SK-N-SH (cell line): ENCODE data around the gene FPGT. TPM values are rescaled to one million over a fixed set of nuclear protein-coding genes. Genes with fewer than 3 reads are reported as not detected.

ENCODE experiments used
- CTCF ChIA-PET: fragments of 300-600, 350-600 bp; formaldehyde crosslinking; extraction: SDS; loops from one replicate; lab custom pipeline; 2021; lab: Yijun Ruan, JAX
- POLR2A ChIA-PET: fragments of 350-600 bp; sonication (Branson Sonifier 250); formaldehyde crosslinking; extraction: SDS; loops from one replicate; lab custom pipeline; 2020; ENCODE audit warnings: antibody characterized with exemption, inconsistent platforms; lab: Yijun Ruan, JAX
- DNase-seq: peaks from one replicate; pipeline ENCODE4 v3.0.0; 2012
- H2AFZ ChIP-seq: fragments of 200-600 bp; sonication (generic); 2 replicates; pipeline ENCODE4 v1.8.1; 2016; ENCODE audit warnings: antibody characterized with exemption, mild to moderate bottlenecking, low read depth
- H3F3A ChIP-seq: fragments of 200-600 bp; sonication (generic); replicated peaks from 2 replicates; pipeline ENCODE3; 2016; ENCODE audit warnings: antibody characterized with exemption, mild to moderate bottlenecking; ENCODE audit not compliant: insufficient read depth
- H3K27ac ChIP-seq, 2 experiments: fragments of 200-500 bp in 1 of 2; fragments of 200-600 bp in 1 of 2; sonication (Bioruptor generic) in 1 of 2; sonication (generic), shearing (Covaris generic) in 1 of 2; 2 replicates each; pipeline versions ENCODE4 v1.5.1 to v1.6.1; 2014 to 2016; ENCODE audit warnings: low read depth in 2 of 2, inconsistent platforms in 1 of 2, low read length in 1 of 2, mild to moderate bottlenecking in 1 of 2, mixed read lengths in 1 of 2
- H3K27me3 ChIP-seq: fragments of 200-600 bp; sonication (generic), shearing (Covaris generic); 2 replicates; pipeline ENCODE4 v1.6.1; 2016; ENCODE audit warnings: mixed run types; ENCODE audit not compliant: insufficient read depth
- H3K36me3 ChIP-seq, 2 experiments: fragments of 200-500 bp in 1 of 2; fragments of 200-600 bp in 1 of 2; sonication (Bioruptor generic) in 1 of 2; sonication (generic) in 1 of 2; replicated peaks in 1 of 2; 2 replicates each; pipeline versions ENCODE3 to v1.5.1; 2014 to 2016; ENCODE audit warnings: low read length in 1 of 2, mild to moderate bottlenecking in 1 of 2; ENCODE audit not compliant: insufficient read depth in 2 of 2, control insufficient read depth in 1 of 2
- H3K4me1 ChIP-seq, 2 experiments: fragments of 200-500 bp in 1 of 2; fragments of 200-600 bp in 1 of 2; sonication (Bioruptor generic) in 1 of 2; sonication (generic), shearing (Covaris generic) in 1 of 2; 2 replicates each; pipeline versions ENCODE4 v1.5.1 to v1.6.1; 2014 to 2016; ENCODE audit warnings: low read depth in 1 of 2, low read length in 1 of 2, mixed run types in 1 of 2; ENCODE audit not compliant: insufficient read depth in 2 of 2, control insufficient read depth in 1 of 2
- H3K4me2 ChIP-seq: fragments of 200-600 bp; sonication (generic), shearing (Covaris generic); 2 replicates; pipeline ENCODE4 v1.6.1; 2017; ENCODE audit warnings: mixed run types
- H3K4me3 ChIP-seq, 2 experiments: fragments of 200-500 bp in 1 of 2; fragments of 200-600 bp in 1 of 2; sonication (Bioruptor generic) in 1 of 2; sonication (generic), shearing (Covaris generic) in 1 of 2; 2 replicates each; pipeline versions ENCODE4 v1.5.1 to v1.8.1; 2014 to 2016; ENCODE audit warnings: low read depth in 2 of 2, inconsistent platforms in 1 of 2, low read length in 1 of 2, mild to moderate bottlenecking in 1 of 2, mixed read lengths in 1 of 2, moderate library complexity in 1 of 2
- H3K79me2 ChIP-seq: fragments of 200-600 bp; sonication (generic); 2 replicates; pipeline ENCODE4 v1.8.1; 2017; ENCODE audit warnings: mild to moderate bottlenecking; ENCODE audit not compliant: insufficient read depth
- H3K9ac ChIP-seq: fragments of 200-600 bp; sonication (generic); 2 replicates; pipeline ENCODE4 v1.6.1; 2017; ENCODE audit warnings: mixed run types
- H3K9me2 ChIP-seq: fragments of 200-600 bp; sonication (generic); 2 replicates; pipeline ENCODE4 v1.6.1; 2017; ENCODE audit warnings: mixed run types
- H3K9me3 ChIP-seq: fragments of 200-600 bp; sonication (generic); 2 replicates; pipeline ENCODE4 v1.6.1; 2017; ENCODE audit warnings: mixed run types, mild to moderate bottlenecking, moderate library complexity
- H4K20me1 ChIP-seq: fragments of 200-600 bp; sonication (generic); 2 replicates; pipeline ENCODE4 v1.6.1; 2017; ENCODE audit warnings: mild to moderate bottlenecking, mixed run types; ENCODE audit not compliant: insufficient read depth
- ELF1 ChIP-seq: IDR thresholded peaks from 2 replicates; pipeline ENCODE4 v1.4.0; 2012
- FOSL2 ChIP-seq: IDR thresholded peaks from 2 replicates; pipeline ENCODE4 v1.4.0; 2012; ENCODE audit warnings: low read depth, mild to moderate bottlenecking, moderate library complexity, borderline replicate concordance
- MAX ChIP-seq: IDR thresholded peaks from 2 replicates; pipeline ENCODE4 v1.4.0; 2012; ENCODE audit warnings: low read depth
- MXI1 ChIP-seq: IDR thresholded peaks from 2 replicates; pipeline ENCODE4 v1.6.1; 2012; ENCODE audit warnings: mild to moderate bottlenecking, low read depth, low read length, improper control_type of control experiment
- POLR2AphosphoS5 ChIP-seq: IDR thresholded peaks from 2 replicates; pipeline ENCODE4 v1.6.1; 2012; ENCODE audit warnings: low read depth, low read length
- RFX5 ChIP-seq: IDR thresholded peaks from 2 replicates; pipeline ENCODE4 v1.6.1; 2012; ENCODE audit warnings: mild to moderate bottlenecking, improper control_type of control experiment, low read length
- SIN3A ChIP-seq: IDR thresholded peaks from 2 replicates; pipeline ENCODE4 v1.6.1; 2012; ENCODE audit warnings: low read depth, mild to moderate bottlenecking, low read length, moderate library complexity, borderline replicate concordance
- SMC3 ChIP-seq: IDR thresholded peaks from 2 replicates; pipeline ENCODE4 v1.6.1; 2012; ENCODE audit warnings: low read depth, low read length, improper control_type of control experiment
- TEAD4 ChIP-seq: IDR thresholded peaks from 2 replicates; pipeline ENCODE4 v1.4.0; 2012; ENCODE audit warnings: mild to moderate bottlenecking, borderline replicate concordance; ENCODE audit not compliant: insufficient read depth
- WGBS: methylation state at CpG from one replicate; pipeline ENCODE4 v1.1.6; 2017; ENCODE audit warnings: low lambda C conversion rate; 5-methylcytosine and 5-hydroxymethylcytosine counted together
- polyA plus RNA-seq, 3 experiments: library from polyadenylated mRNA; depleted of rRNA; stranded (reverse); fragments of >200 nt; gene quantifications; 2 replicates each; pipeline ENCODE4 v1.2.3, GENCODE V29; 2012

Gene FPGT
- polyA plus RNA-seq, 1 of the 3 experiments (the other 2 are of a cell fraction) = 3.5 TPM

GRCh38 chr1:74215229-74215628, 17.2 kb downstream of the FPGT start:
- no peak overlapping the region for H3K4me2 ChIP-seq
- ChIA-PET POLR2A (no interaction called here), CTCF (interaction anchor here (1.2 kb wide), 1 partner anchor 35 kb away, joined by 3 read pairs; no protein-coding TSS in a partner anchor)
- H3K79me2 ChIP-seq = no peaks in the 10 kb centered on the region
- no peak overlapping the region for H3K27ac ChIP-seq
- no peaks in the 10 kb centered on the region for H3K36me3 ChIP-seq
- H3F3A ChIP-seq = no peaks in the 10 kb centered on the region
- H3K4me1 ChIP-seq = no peaks in the 10 kb centered on the region; a peak in 1 of 4 replicates
- DNase-seq = no peak
- no peak overlapping the region for H3K4me3 ChIP-seq
- TF ChIP-seq POLR2AphosphoS5 (no peak), FOSL2 (no peak)
- no peaks in the 10 kb centered on the region for H4K20me1 ChIP-seq
- H3K9me3 ChIP-seq = no peaks in the 10 kb centered on the region
- no peak overlapping the region for H2AFZ ChIP-seq
- no peak overlapping the region for H3K9ac ChIP-seq
- 92% methylated on average over 1 of the region's 1 CpG for WGBS
- no peaks in the 10 kb centered on the region for H3K9me2 ChIP-seq
- H3K27me3 ChIP-seq = no peaks in the 10 kb centered on the region

- no peak overlapping the region for H3K9ac ChIP-seq
- WGBS = 90% methylated on average over 5 of the region's 5 CpGs
- no peak for DNase-seq
- H2AFZ ChIP-seq = no peak overlapping the region
- no peak for TF ChIP-seq RFX5
- no peak for TF ChIP-seq MAX
- no peak for TF ChIP-seq MXI1
- no peaks in the 10 kb centered on the region for H3K27me3 ChIP-seq
- H3K9me3 ChIP-seq = no peaks in the 10 kb centered on the region
- no peak overlapping the region for H3K4me2 ChIP-seq
- ChIA-PET CTCF (interaction anchor here (1.0 kb wide), 1 partner anchor 466 kb away, joined by 3 read pairs; no protein-coding TSS in a partner anchor), POLR2A (no interaction called here)
- H3K36me3 ChIP-seq = no peaks in the 10 kb centered on the region
- no peaks in the 10 kb centered on the region; a peak in 1 of 4 replicates for H3K4me1 ChIP-seq
- H3K4me3 ChIP-seq = no peak overlapping the region
- no peaks in the 10 kb centered on the region for H3K9me2 ChIP-seq
- no peaks in the 10 kb centered on the region for H3K79me2 ChIP-seq
- H3F3A ChIP-seq = no peaks in the 10 kb centered on the region
- H4K20me1 ChIP-seq = no peaks in the 10 kb centered on the region
- H3K27ac ChIP-seq = no peak overlapping the region
Measured at GRCh38 chr1:74222701-74223100, 24.7 kb downstream of the FPGT start.

GRCh38 chr1:74223453-74223852, 25.4 kb downstream of the FPGT start:
- ChIA-PET CTCF (interaction anchor here (1.0 kb wide), 1 partner anchor 466 kb away, joined by 3 read pairs; no protein-coding TSS in a partner anchor), POLR2A (no interaction called here)
- Histone ChIP-seq H3K36me3 (no peaks in the 10 kb centered on the region), H3K27me3 (no peaks in the 10 kb centered on the region), H4K20me1 (no peaks in the 10 kb centered on the region), H3K79me2 (no peaks in the 10 kb centered on the region), H3K9me2 (no peaks in the 10 kb centered on the region), H3K9me3 (no peaks in the 10 kb centered on the region), H3K4me3 (no peak overlapping the region), H3K27ac (no peak overlapping the region), H2AFZ (no peak overlapping the region), H3F3A (no peaks in the 10 kb centered on the region), H3K9ac (no peak overlapping the region), H3K4me2 (no peak overlapping the region), H3K4me1 (no peaks in the 10 kb centered on the region; a peak in 1 of 4 replicates)
- TF ChIP-seq SMC3 = no peak
- TF ChIP-seq SIN3A = no peak
- no peak for TF ChIP-seq RFX5
- no peak for TF ChIP-seq MXI1
- TF ChIP-seq TEAD4 = no peak
- TF ChIP-seq ELF1 = no peak
- no peak for TF ChIP-seq MAX
- DNase-seq = no peak
- WGBS = 5% methylated on average over 2 of the region's 3 CpGs
